K562 (cell line): ENCODE results near the gene HAPLN1.
"Not testable (repeated sequence)": the region's sequence is repeated elsewhere in the genome, so short reads cannot be mapped to it uniquely, and the experiment has no call there.

ENCODE experiments used
- ADNP ChIP-seq: fragments of 200-800 bp; sonication (Bioruptor generic); IDR thresholded peaks from 2 replicates; pipeline ENCODE4 v1.6.1; 2016; ENCODE audit warnings: missing genetic modification characterization, missing compliant biosample characterization
- ARNT ChIP-seq, 2 experiments: fragments of 450-650 bp; IDR thresholded peaks; 2 replicates each; pipeline ENCODE4 v1.6.1; 2016; ENCODE audit warnings: mild to moderate bottlenecking in 1 of 2
- E4F1 ChIP-seq: fragments of 250-450 bp; sonication (Bioruptor Pico); IDR thresholded peaks from 2 replicates; pipeline ENCODE4 v1.5.0; 2021; ENCODE audit warnings: mild to moderate bottlenecking, borderline replicate concordance
- GATAD2B ChIP-seq: fragments of 450-650 bp; IDR thresholded peaks from 2 replicates; pipeline ENCODE4 v1.6.1; 2017; ENCODE audit warnings: mild to moderate bottlenecking, borderline replicate concordance
- MTA3 ChIP-seq: fragments of 450-650 bp; formaldehyde crosslinking; IDR thresholded peaks from 2 replicates; pipeline ENCODE4 v1.6.1; 2017; ENCODE audit warnings: mild to moderate bottlenecking, borderline replicate concordance
- ZFP1 ChIP-seq: fragments of 450-650 bp; formaldehyde crosslinking; IDR thresholded peaks from 2 replicates; pipeline ENCODE4 v1.4.0; 2020; ENCODE audit warnings: mild to moderate bottlenecking, mixed read lengths
- ZNF124 ChIP-seq: sonication (generic); formaldehyde crosslinking; IDR thresholded peaks from 2 replicates; pipeline ENCODE4 v1.8.1; 2022; ENCODE audit warnings: missing genetic modification reagents
- ZNF184 ChIP-seq: sonication (generic); formaldehyde crosslinking; IDR thresholded peaks from 2 replicates; pipeline ENCODE4 v1.5.0; 2020; ENCODE audit warnings: missing genetic modification reagents
- TF ChIP-seq, protein P1 (sequence below): sonication (generic); formaldehyde crosslinking; IDR thresholded peaks from 2 replicates; pipeline ENCODE4 v1.8.1; 2023; ENCODE audit warnings: mild to moderate bottlenecking, missing genetic modification reagents, moderate library complexity
- TF ChIP-seq, protein P2 (sequence below), 3 experiments: IDR thresholded peaks in 2 of 3; conservative IDR thresholded peaks in 1 of 3; 2 replicates each; pipeline ENCODE4 v1.5.1; 2011 to 2012; ENCODE audit warnings: low read length in 3 of 3, mild to moderate bottlenecking in 3 of 3, control low read depth in 2 of 3, improper control_type of control experiment in 1 of 3, inconsistent platforms in 1 of 3, low read depth in 1 of 3, mixed read lengths in 1 of 3, moderate library complexity in 1 of 3; ENCODE audit not compliant: insufficient read depth in 2 of 3
- TF ChIP-seq, protein P3 (sequence below): IDR thresholded peaks from 2 replicates; pipeline ENCODE4 v1.6.1; 2011; ENCODE audit not compliant: insufficient read length; ENCODE audit errors: extremely low read depth

GRCh38 chr5:83735058-83735457, 14.4 kb upstream of the HAPLN1 start:
- TF ChIP-seq, protein P1, sequence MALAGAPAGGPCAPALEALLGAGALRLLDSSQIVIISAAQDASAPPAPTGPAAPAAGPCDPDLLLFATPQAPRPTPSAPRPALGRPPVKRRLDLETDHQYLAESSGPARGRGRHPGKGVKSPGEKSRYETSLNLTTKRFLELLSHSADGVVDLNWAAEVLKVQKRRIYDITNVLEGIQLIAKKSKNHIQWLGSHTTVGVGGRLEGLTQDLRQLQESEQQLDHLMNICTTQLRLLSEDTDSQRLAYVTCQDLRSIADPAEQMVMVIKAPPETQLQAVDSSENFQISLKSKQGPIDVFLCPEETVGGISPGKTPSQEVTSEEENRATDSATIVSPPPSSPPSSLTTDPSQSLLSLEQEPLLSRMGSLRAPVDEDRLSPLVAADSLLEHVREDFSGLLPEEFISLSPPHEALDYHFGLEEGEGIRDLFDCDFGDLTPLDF (CRISPR knock-in tag): not testable (repeated sequence)
- not testable (repeated sequence) for TF ChIP-seq ARNT (IDR thresholded peaks at IDR 0.05); ZNF124; E4F1 (CRISPR knock-in tag); ADNP (tag); ZNF184 (CRISPR knock-in tag); ZFP1 (CRISPR knock-in tag); GATAD2B; MTA3
- TF ChIP-seq, protein P2, sequence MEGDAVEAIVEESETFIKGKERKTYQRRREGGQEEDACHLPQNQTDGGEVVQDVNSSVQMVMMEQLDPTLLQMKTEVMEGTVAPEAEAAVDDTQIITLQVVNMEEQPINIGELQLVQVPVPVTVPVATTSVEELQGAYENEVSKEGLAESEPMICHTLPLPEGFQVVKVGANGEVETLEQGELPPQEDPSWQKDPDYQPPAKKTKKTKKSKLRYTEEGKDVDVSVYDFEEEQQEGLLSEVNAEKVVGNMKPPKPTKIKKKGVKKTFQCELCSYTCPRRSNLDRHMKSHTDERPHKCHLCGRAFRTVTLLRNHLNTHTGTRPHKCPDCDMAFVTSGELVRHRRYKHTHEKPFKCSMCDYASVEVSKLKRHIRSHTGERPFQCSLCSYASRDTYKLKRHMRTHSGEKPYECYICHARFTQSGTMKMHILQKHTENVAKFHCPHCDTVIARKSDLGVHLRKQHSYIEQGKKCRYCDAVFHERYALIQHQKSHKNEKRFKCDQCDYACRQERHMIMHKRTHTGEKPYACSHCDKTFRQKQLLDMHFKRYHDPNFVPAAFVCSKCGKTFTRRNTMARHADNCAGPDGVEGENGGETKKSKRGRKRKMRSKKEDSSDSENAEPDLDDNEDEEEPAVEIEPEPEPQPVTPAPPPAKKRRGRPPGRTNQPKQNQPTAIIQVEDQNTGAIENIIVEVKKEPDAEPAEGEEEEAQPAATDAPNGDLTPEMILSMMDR (IDR thresholded peaks at IDR 0.05 in 2 of 3, conservative IDR thresholded peaks at IDR 0.05 in 1 of 3; ENCODE audit: insufficient read depth in 2 of 3, low read depth in 1 of 3, low read length in 3 of 3): not testable (repeated sequence)
- TF ChIP-seq, protein P3, sequence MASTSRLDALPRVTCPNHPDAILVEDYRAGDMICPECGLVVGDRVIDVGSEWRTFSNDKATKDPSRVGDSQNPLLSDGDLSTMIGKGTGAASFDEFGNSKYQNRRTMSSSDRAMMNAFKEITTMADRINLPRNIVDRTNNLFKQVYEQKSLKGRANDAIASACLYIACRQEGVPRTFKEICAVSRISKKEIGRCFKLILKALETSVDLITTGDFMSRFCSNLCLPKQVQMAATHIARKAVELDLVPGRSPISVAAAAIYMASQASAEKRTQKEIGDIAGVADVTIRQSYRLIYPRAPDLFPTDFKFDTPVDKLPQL: not testable (repeated sequence)
